Nephron (organoid): ENCODE data around the gene BMP6.
A peak's percentile ranks its signal among the peaks of the same experiment; 100 is the strongest.

ENCODE experiments used
- H3K27ac Mint-ChIP-seq, 3 experiments: 2 replicates each; pipeline ENCODE4 v1.8.0; 2020; ENCODE audit warnings: mixed read lengths in 3 of 3, mild to moderate bottlenecking in 2 of 3, moderate library complexity in 1 of 3
- H3K27me3 Mint-ChIP-seq: 2 replicates; pipeline ENCODE4 v1.8.0; 2021; ENCODE audit warnings: low read depth, mild to moderate bottlenecking, moderate library complexity, mixed read lengths
- H3K36me3 Mint-ChIP-seq: 2 replicates; pipeline ENCODE4 v1.8.0; 2020; ENCODE audit warnings: low read depth, mixed read lengths
- H3K4me1 Mint-ChIP-seq: 2 replicates; pipeline ENCODE4 v1.8.0; 2020; ENCODE audit warnings: mixed read lengths
- H3K4me3 Mint-ChIP-seq, 3 experiments: 2 replicates each; pipeline ENCODE4 v1.8.0; 2020; ENCODE audit warnings: mild to moderate bottlenecking in 3 of 3, mixed read lengths in 3 of 3, moderate library complexity in 2 of 3
- H3K9me3 Mint-ChIP-seq: 2 replicates; pipeline ENCODE4 v1.8.0; 2020; ENCODE audit warnings: mixed read lengths
- TF ChIP-seq, protein P1 (sequence below), 3 experiments: fragments of 200-600 bp; sonication (generic); IDR thresholded peaks; one replicate each; pipeline ENCODE4 v1.5.0; 2021; ENCODE audit warnings: antibody characterized with exemption in 3 of 3; ENCODE audit not compliant: unreplicated experiment in 3 of 3

BMP6 gene

DNA sequence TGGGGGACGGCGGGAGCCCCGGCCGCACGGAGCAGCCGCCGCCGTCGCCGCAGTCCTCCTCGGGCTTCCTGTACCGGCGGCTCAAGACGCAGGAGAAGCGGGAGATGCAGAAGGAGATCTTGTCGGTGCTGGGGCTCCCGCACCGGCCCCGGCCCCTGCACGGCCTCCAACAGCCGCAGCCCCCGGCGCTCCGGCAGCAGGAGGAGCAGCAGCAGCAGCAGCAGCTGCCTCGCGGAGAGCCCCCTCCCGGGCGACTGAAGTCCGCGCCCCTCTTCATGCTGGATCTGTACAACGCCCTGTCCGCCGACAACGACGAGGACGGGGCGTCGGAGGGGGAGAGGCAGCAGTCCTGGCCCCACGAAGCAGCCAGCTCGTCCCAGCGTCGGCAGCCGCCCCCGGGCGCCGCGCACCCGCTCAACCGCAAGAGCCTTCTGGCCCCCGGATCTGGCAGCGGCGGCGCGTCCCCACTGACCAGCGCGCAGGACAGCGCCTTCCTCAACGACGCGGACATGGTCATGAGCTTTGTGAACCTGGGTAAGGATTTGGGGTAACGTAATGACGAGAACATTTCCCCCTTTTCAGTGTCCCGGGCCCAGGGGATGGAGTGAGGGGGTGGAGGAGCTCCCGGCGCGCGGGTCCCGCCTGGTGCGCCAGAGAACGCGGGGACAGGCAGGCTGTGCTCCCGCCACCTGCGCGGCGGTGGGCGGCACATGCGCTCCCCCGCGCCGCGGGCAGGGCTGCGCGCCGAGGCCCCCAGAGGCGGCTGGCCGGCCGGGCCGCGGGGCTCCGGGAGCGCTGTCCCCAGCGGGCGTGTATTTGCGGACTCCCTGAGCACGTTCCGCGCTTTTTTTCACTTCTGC, 1.4 kb downstream of the BMP6 start:
- TF ChIP-seq, protein P1, sequence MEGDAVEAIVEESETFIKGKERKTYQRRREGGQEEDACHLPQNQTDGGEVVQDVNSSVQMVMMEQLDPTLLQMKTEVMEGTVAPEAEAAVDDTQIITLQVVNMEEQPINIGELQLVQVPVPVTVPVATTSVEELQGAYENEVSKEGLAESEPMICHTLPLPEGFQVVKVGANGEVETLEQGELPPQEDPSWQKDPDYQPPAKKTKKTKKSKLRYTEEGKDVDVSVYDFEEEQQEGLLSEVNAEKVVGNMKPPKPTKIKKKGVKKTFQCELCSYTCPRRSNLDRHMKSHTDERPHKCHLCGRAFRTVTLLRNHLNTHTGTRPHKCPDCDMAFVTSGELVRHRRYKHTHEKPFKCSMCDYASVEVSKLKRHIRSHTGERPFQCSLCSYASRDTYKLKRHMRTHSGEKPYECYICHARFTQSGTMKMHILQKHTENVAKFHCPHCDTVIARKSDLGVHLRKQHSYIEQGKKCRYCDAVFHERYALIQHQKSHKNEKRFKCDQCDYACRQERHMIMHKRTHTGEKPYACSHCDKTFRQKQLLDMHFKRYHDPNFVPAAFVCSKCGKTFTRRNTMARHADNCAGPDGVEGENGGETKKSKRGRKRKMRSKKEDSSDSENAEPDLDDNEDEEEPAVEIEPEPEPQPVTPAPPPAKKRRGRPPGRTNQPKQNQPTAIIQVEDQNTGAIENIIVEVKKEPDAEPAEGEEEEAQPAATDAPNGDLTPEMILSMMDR (IDR thresholded peaks at IDR 0.05; ENCODE audit: unreplicated experiment in 3 of 3) = no peak
- no peaks in the 10 kb centered on the region for H3K36me3 Mint-ChIP-seq

DNA sequence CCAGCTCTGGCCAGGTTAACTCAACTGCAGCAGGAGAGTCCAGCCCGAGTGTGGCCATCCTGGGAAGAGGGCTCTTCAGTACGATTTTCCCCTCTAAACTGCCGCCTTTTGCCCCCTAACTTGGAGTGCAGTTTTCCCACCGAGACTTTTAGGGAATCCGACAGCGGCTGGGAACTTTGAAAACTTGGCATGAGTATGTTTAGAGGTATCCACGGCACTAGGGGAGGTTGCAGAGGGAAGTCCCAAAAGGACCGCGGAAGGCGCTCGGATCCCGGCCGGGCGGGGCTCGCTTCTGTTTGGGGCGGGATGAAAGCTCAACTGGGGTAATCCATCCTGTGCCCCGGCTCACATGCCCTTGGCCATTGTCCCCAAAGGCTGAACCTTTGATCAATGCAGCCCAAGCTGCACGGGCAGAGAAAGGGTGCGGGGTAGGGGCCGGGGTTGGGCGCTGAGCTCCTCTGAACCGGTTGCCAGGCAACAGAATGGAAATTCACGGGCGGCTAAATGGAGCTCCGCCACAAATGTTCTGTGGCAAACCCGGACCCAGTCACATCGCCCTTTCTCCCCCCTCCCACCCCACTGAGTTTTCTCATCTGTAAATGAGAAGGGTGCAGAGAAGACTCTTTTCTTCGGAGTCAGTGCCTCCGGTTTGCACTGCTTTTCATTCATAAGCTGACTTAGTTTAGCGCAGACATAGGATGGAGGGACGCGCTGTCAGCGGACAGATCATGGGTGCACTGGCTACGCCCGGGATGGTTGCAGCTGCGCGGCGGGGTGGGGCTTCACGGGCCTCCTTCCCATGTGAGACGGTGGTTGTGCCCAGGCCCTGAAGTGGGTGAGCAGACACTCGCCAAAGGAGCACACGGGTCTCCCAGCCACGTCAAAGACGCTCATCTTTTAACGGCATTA, 2.3 kb downstream of the BMP6 start:
- TF ChIP-seq, protein P1 (IDR thresholded peaks at IDR 0.05; ENCODE audit: unreplicated experiment in 3 of 3) = no peak
- H3K27me3 Mint-ChIP-seq = peaks cover 91% of the 10 kb centered on the region
- H3K27ac Mint-ChIP-seq = no peak overlapping the region
- H3K4me3 Mint-ChIP-seq = peak overlapping the region; percentile 82 to 83 (median 83)
- peaks cover 22% of the 10 kb centered on the region for H3K4me1 Mint-ChIP-seq
- no peaks in the 10 kb centered on the region for H3K9me3 Mint-ChIP-seq
- no peaks in the 10 kb centered on the region for H3K36me3 Mint-ChIP-seq

More for the DNA sequence above, 1.4 kb downstream of the BMP6 start:
- no peaks in the 10 kb centered on the region for H3K9me3 Mint-ChIP-seq
- peaks cover 88% of the 10 kb centered on the region for H3K27me3 Mint-ChIP-seq
- H3K4me3 Mint-ChIP-seq = peak overlapping the region; percentile 82 to 83 (median 83)
- H3K27ac Mint-ChIP-seq = no peak overlapping the region
- peaks cover 22% of the 10 kb centered on the region for H3K4me1 Mint-ChIP-seq

DNA sequence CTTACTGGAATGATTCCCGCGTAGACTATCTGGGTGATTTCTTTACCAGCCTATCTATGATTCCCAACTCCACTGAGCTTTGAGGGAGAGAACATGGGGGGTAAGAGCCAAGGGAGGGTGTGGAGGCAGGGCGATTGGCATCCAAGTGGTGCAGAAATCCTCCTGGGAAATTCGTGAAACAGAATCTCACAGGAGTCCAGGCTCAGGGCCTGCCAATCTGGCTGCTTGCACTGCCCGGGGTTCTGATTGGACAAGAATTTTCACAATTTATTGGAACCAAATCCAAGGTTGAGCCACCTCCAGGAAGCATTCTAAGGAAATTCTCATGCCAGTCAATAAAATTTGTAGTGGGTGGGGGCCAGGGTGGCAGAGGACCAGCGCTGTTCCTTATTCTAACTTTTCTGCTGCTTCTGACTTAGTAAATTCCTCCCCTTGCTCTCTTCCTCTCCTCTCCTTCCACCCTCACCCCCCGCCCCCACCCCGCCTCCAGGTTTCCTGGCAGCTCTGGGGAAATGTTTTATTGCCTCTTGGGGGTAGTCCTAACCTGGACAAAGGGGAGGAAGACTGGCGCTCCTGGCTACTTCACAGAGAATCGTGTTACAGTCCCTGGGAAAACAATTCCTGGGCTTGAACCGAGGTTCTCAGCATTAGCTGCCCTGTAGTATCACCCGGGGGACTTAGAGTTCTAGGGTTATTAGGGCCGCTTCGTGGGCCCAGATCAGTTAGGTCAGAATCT, 3.1 kb downstream of the BMP6 start:
- peak overlapping the region; percentile 82 to 83 (median 83) for H3K4me3 Mint-ChIP-seq
- no peaks in the 10 kb centered on the region for H3K9me3 Mint-ChIP-seq
- TF ChIP-seq, protein P1 (IDR thresholded peaks at IDR 0.05; ENCODE audit: unreplicated experiment in 3 of 3) = no peak
- no peaks in the 10 kb centered on the region for H3K36me3 Mint-ChIP-seq
- peaks cover 92% of the 10 kb centered on the region for H3K27me3 Mint-ChIP-seq
- H3K4me1 Mint-ChIP-seq = peaks cover 22% of the 10 kb centered on the region
- no peak overlapping the region for H3K27ac Mint-ChIP-seq

DNA sequence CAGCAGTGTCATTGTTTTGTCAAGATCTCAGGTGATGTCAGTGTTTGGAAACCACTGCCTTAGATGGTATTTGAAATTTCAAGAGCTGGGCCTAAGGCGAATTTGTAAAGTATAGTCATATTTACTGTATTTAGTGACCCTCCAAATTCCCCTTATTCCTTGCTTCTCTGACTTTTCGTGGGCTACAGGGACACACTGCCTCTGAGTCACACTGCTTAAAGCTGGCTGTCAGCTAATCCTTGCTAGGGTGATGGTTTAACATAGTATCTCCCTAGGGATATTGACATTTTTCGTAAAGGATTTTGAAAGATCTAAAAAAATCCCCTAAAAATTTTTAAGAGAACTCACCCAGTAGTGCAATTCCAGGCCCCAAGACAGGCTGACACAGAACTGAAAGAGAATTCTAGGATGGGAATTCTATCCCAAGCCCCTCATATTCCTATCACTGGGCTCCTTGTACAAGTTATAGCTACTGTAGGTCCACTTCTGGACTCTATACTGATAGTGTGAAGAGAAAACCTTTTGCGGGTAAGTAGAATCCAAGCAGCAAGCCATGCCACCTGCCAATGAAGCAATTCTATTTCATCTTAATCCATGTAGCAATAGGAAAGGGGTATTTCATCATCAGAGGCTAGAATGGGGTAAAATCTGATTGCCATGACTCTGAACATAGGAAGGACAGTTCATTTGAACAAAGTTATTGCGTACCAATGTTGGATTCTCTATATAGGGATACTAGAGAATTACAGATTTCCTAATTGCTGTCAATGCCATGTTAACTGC, 4.3 kb downstream of the BMP6 start:
- H3K27me3 Mint-ChIP-seq = peaks cover 92% of the 10 kb centered on the region
- no peak overlapping the region for H3K27ac Mint-ChIP-seq

More for the DNA sequence above, 4.3 kb downstream of the BMP6 start:
- Mint-ChIP-seq H3K4me3 (peak overlapping the region in 2 of 3 experiments; percentile 15 to 34), H3K9me3 (no peaks in the 10 kb centered on the region), H3K36me3 (no peaks in the 10 kb centered on the region), H3K4me1 (peaks cover 22% of the 10 kb centered on the region)
- TF ChIP-seq, protein P1 (IDR thresholded peaks at IDR 0.05; ENCODE audit: unreplicated experiment in 3 of 3) = no peak
